Esophagus squamous epithelium (tissue), 4 donors: Measurements from ENCODE around the gene PPIH.
A peak's percentile ranks its signal among the peaks of the same experiment; 100 is the strongest.

Experiments used
- POLR2A ChIP-seq, 4 donors: fragments of 450-650 bp; IDR thresholded peaks; one replicate each; pipeline ENCODE4 v1.6.1; 2017; ENCODE audit warnings: antibody characterized with exemption in 4 of 4, mild to moderate bottlenecking in 4 of 4, moderate library complexity in 3 of 4
- TF ChIP-seq, protein P1 (sequence below), 6 experiments: fragments of 450-650 bp in 4 of 6; fragments of 200-600 bp in 2 of 6; sonication (generic) in 2 of 6; IDR thresholded peaks; one replicate each; pipeline ENCODE4 v1.5.1; 2016 to 2019; ENCODE audit warnings: antibody characterized with exemption in 6 of 6, mild to moderate bottlenecking in 4 of 6, moderate library complexity in 4 of 6

DNA sequence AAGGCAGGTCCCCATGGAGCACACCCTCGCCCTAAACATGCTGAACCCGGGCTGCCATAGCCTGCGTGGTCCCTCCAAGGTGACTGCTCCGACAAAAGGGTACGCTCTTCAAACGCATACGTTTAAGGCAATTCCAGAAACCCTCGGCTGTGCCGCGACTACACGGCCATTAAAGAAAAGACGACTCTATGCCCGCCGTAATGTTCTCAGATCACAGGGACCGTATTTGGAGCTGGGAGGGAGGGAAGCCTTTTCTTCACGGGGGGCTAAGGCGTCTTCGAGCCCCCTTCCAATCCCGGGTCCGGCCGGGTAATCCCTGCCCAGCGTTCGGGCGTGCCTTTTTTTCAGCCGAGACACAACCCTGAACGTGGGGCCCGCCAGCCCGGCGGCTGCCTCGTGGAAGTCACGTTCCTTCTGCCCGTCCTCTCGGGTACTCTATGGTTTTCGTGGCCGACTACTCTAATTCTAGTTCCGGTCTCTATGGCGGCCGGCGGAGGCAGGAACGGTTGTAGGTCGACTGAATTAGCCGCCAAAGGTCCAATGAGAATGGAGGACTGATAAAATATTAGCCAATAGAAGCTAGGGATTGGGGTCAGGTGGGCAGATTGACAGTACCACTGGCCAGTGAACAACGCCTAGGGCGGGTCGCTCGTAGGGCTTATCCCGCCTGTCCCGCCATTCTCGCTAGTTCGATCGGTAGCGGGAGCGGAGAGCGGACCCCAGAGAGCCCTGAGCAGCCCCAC is 23.7 kb downstream of the PPIH start, which contains the start of gene YBX1:
- TF ChIP-seq, protein P1, sequence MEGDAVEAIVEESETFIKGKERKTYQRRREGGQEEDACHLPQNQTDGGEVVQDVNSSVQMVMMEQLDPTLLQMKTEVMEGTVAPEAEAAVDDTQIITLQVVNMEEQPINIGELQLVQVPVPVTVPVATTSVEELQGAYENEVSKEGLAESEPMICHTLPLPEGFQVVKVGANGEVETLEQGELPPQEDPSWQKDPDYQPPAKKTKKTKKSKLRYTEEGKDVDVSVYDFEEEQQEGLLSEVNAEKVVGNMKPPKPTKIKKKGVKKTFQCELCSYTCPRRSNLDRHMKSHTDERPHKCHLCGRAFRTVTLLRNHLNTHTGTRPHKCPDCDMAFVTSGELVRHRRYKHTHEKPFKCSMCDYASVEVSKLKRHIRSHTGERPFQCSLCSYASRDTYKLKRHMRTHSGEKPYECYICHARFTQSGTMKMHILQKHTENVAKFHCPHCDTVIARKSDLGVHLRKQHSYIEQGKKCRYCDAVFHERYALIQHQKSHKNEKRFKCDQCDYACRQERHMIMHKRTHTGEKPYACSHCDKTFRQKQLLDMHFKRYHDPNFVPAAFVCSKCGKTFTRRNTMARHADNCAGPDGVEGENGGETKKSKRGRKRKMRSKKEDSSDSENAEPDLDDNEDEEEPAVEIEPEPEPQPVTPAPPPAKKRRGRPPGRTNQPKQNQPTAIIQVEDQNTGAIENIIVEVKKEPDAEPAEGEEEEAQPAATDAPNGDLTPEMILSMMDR (IDR thresholded peaks at IDR 0.05): no peak
- peak in 3 of 4 donors; percentile 63 to 87 (median 79) for TF ChIP-seq POLR2A (IDR thresholded peaks at IDR 0.05)
